COLO668 (cell line): ENCODE measurements around the gene BEX3.
"Not testable (repeated sequence)": the region's sequence is repeated elsewhere in the genome, so short reads cannot be mapped to it uniquely, and the experiment has no call there.

Source experiments
- DNase-seq: peaks from one replicate; lab custom pipeline; 2025; ENCODE audit not compliant: unreplicated experiment; lab: John Stamatoyannopoulos, UW

Gene BEX3

DNA sequence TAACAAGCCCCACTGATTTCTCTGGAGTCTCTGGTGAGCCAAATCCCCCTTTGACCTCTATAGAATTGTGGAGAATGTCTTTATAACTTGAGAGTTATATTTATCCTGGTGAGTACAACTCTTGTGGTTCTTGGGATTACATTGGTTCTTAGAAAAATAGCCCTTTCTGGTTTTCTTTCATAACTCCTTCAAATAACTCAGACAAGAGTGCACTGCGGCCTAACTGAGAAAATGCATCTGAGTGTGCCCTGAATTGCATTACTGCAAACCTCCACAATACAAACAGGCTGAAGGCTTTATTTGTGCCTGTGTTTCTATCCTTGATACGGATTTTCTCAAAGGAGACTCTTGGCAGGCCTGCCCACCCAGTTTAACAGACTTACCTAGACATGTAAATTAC, 2.7 kb downstream of the BEX3 start:
- DNase-seq: no peak

DNA sequence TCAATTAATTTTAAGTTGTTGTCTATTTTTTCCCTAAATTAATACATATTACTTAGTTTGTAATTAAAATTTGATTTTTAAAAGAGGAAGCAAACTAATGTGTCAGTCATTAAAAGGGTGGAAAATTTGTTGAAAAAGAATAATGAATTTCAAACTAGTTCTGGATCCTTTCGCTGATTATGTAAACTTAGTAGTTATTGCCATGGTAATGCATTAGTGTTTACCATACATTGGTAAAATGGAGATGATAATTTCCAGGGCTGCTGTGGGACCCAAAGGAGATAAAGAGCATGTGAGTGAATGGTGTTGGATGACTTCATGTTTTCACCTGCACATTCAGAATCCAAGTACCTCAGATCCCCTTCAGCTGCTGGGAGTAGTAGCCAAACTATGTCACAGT, 6.5 kb downstream of the BEX3 start:
- no peak for DNase-seq

- no peak for DNase-seq
Measured at GRCh38 chrX:103384672-103385071, 8.3 kb downstream of the BEX3 start.

DNA sequence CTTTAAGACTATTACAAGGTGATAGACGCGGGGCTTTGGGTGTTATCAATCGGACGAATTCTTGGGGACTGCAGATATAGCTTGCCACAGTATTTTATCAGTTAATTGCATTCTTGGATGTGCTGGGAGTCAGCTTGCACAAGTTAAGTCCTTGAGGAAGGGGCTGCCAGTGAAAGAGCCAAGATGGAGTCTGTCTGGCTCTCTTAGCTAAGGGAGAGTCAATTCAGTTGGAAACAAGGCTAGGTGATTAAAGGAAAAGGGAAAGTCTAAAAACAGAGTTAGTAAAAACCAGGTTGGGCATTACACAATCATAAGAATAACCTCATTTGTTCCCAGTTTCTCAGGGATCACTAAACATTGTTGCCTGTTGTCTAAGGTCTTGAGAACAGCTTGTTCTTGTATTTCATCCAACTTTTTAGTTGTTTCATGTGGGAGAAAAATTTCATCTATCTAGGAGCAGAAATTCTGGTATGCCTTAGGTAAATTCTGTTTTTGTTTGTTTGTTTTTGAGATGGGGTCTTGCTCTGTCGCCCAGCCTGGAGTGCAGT, 9.0 kb downstream of the BEX3 start:
- DNase-seq: not testable (repeated sequence)

- no peak for DNase-seq
Measured at GRCh38 chrX:103386332-103386731, 10.0 kb downstream of the BEX3 start.

DNA sequence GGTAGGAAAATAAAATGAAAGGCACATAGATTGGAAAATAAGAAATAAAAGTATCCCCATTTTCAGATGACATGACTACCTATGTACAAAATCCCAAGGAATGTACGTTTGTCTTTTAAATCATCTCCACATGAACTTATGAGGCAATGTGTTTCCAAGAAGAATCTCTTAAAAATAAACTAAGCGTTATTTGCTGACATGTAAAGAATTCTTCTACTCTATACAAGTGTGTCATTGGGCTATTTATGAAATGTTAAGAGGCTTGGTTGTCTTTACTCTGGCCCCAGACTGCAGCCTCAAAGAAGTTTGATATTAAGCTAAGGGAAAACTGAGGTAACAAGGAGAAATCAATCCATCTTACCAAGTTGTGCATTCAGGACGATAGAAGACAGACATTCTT, 17.1 kb downstream of the BEX3 start:
- no peak for DNase-seq

- DNase-seq: no peak
Measured at GRCh38 chrX:103396186-103396585, 19.8 kb downstream of the BEX3 start.

DNA sequence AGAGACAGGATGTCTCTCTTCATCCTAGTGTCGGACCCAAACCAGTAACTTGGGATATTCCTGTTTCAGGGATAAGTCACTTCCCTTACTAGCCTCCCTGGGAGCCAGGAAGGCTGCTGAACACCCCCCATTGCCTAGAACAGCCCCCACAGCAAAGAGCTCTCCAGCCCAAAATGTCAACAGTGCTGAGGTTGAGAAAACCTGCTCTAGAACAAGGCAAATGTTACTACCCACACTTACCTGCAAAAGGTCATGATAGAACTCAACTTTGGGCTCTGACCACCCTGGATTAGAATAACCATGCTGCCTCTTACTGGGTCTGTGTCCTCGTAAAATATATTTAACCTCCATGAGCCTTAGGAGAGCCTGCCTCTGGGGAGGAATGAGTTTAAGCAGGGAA, 20.3 kb downstream of the BEX3 start:
- no peak for DNase-seq

DNA sequence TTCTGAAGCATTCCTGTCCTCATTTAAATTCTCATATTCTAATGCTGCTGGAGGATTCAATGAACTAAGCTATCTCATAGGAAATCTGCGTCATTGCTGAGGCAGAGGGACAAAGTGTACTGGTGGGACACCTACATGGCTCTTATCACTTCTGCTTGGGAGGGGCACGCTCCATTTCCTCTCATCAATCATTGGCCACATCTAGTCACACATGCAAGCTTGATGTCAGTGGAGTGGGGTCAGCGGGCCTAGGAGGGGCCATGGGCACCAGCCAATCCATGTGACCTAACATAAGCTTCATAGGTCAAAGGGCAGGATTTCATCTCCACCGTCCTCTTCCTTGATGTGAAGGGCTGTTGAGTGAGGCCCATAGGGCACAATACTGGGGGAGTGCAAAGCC, 21.4 kb downstream of the BEX3 start:
- no peak for DNase-seq

DNA sequence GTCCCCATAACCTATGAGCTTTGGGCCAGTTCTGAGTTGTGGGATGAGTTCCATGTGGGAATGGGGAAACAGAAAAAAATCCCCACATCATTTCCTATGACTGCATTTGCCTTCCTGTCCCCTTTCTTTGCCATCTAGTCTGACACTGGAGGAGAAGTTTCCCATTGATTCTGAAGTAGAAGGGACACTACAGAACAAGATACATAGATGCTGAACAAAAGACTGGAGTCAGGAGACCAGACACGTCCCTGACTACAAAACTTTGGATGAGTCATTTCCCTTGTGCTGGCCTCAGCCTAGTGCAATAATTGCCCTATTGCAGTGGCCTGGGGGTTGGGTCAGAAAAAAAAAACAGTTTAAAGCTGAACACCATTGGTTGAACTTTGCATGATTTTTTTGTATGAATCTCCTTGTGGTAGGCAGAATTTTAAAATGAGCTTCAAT, 22.1 kb downstream of the BEX3 start:
- no peak for DNase-seq

- no peak for DNase-seq
Measured at GRCh38 chrX:103399744-103400143, 23.4 kb downstream of the BEX3 start.

GRCh38 chrX:103400931-103401330, 24.6 kb downstream of the BEX3 start:
- no peak for DNase-seq

DNA sequence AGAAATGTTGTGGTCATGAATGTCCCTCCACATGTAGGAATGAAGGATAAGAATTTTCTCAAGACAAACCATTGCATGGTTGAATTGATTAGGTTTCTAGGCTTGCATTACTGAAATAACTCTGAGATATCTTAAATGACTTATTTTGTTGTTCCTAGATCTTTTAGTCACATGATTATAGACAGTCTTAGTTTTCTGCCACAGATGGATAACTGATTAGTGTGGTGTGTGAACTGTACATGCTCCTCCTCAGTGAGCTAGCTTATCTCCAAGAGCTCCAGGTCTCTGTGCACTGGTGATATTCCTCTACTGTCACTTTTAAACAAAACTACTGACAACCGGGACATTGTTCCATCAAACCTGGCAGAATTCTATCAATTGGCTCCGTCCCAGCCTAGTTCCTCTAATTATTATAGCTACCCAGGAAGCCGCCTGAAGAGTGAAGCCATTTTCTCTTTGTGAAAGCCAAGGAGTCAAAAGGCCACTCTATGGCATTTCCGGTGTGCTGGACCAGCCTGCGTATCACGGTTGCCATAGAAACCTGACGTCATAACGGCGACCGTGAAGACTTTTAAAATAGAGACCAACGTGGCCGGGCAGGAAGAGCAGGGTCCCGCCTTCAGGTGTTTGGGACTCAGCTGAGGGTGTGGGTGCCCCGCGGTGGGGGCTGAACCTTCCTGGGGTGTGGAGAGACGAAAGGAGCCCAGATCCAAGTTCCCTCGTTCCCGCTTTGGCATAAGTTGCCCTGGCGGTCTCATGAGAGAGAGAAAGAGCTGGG, 28.1 kb downstream of the BEX3 start:
- peak; percentile 45 for DNase-seq

DNA sequence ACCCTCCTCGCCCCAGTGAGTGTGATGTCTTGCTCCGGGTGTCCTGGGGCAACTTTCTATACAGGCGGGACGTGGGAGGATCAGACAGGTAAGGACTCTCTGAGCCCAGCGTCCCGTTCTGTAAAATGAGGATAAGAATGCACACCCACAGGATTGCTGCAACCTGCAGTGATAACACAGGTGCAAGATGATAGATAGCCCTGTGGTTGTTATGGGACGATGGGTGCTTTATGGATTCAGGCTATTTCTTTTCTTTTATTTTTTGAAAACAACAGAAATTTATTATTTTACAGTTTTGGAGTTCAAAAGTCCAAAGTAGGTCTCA, 28.6 kb downstream of the BEX3 start:
- no peak for DNase-seq

DNA sequence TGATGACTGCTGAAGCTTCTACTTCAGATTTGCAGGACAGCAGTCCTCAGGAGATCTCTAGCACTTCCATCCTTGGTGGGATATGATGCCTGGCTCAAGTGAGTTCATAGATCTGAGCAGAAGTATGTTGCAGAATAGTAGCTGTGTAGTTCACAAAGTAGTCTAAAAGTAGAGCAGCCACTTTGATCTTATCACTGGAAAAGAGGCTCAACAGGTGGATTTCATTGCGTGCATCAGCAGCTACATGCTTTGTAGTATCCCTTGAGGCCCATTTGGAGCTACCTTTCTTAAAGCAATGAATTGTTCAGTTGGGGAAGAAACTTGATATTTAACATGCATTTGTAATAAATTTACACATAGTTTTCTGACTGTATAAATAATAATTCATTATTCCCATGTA, 29.9 kb downstream of the BEX3 start:
- DNase-seq: no peak

- DNase-seq: no peak
Measured at GRCh38 chrX:103407776-103408175, 31.4 kb downstream of the BEX3 start.

- not testable (repeated sequence) for DNase-seq
Measured at GRCh38 chrX:103411721-103412120, 35.4 kb downstream of the BEX3 start.

GRCh38 chrX:103413705-103414387, 37.5 kb downstream of the BEX3 start:
- DNase-seq: no peak

- no peak for DNase-seq
Measured at GRCh38 chrX:103414561-103414960, 38.2 kb downstream of the BEX3 start.

GRCh38 chrX:103415068-103415467, 38.7 kb downstream of the BEX3 start:
- no peak for DNase-seq

DNA sequence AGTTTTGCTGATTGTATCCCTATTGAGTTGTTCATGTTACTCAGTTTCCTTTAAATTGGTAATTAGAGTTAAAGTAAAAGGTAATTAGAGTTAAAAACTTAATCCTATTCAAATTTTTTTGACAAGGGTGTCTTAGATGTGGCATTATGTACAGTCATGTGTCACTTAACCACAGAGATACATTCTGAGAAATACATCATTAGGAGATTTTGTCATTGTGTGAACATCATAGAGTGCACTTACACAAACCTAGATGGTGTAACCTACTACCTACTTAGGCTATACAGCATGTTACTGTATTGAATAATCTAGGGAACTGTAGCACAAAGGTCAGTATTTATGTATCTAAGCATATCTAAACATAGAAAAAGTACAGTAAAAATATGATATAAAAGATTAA, 39.2 kb downstream of the BEX3 start:
- DNase-seq: no peak

DNA sequence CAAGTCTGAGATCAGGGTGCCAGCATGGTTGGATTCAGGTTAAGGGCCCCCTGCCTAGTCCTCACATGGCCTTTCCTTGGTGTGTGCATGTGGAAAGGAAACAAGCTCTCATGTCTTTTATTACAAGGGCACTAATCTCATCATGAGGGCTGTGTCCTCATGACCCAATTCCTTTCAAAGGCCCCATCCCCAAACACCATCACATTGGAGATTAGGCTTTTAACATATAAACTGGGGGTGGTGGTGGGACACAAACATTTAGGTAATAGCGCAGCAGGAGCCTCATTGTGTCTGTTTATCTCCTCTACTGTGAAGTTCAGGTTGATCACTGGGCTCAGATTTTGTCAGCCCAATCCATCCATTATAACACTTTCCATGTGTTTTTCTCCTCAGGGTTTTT, 41.0 kb downstream of the BEX3 start:
- no peak for DNase-seq

- DNase-seq: no peak
Measured at GRCh38 chrX:103417933-103418332, 41.6 kb downstream of the BEX3 start.
